NCI-H1694 treated with DMSO at 0.1 percent for 48 hours (cell line): Measurements from ENCODE around the gene DCP1A.
"Not testable (repeated sequence)": the region's sequence is repeated elsewhere in the genome, so short reads cannot be mapped to it uniquely, and the experiment has no call there.

ENCODE experiments used
- DNase-seq: peaks from one replicate; lab custom pipeline; 2025; lab: John Stamatoyannopoulos, UW

DCP1A gene

GRCh38 chr3:53347261-53348064 lies at the start of gene DCP1A:
TSS of gene DCP1A (minus strand) at chr3:53347543. CDS start at chr3:53347517, 26 bp downstream.
- DNase-seq, result peak; percentile 67

GRCh38 chr3:53384465-53385423 lies 37.4 kb upstream of the DCP1A start:
- DNase-seq, result no peak

- DNase-seq, result no peak
These were observed 34.8 kb upstream of the DCP1A start for GRCh38 chr3:53382106-53382505.

- no peak for DNase-seq
These were observed 33.0 kb upstream of the DCP1A start for GRCh38 chr3:53380306-53380705.

GRCh38 chr3:53379898-53380297 lies 32.6 kb upstream of the DCP1A start:
- DNase-seq, result no peak

- no peak for DNase-seq
These were observed 30.5 kb upstream of the DCP1A start for GRCh38 chr3:53377794-53378193.

GRCh38 chr3:53376679-53377078 lies 29.3 kb upstream of the DCP1A start:
- no peak for DNase-seq

- DNase-seq, result peak; percentile 17
These were observed 27.7 kb upstream of the DCP1A start for GRCh38 chr3:53375019-53375418.

- DNase-seq, result not testable (repeated sequence)
These were observed 23.4 kb upstream of the DCP1A start for GRCh38 chr3:53370719-53371118.

- DNase-seq, result no peak
These were observed 14.5 kb upstream of the DCP1A start for GRCh38 chr3:53361852-53362251.

- no peak for DNase-seq
These were observed 10.1 kb upstream of the DCP1A start for GRCh38 chr3:53357458-53357857.

- DNase-seq, result no peak
These were observed 7.7 kb upstream of the DCP1A start for GRCh38 chr3:53354945-53355498.

GRCh38 chr3:53353202-53353601 lies 5.9 kb upstream of the DCP1A start:
- DNase-seq, result no peak

- no peak for DNase-seq
These were observed 3.3 kb upstream of the DCP1A start for GRCh38 chr3:53350652-53351051.

GRCh38 chr3:53348118-53348517 lies 775 bp upstream of the DCP1A start:
- DNase-seq, result not testable (repeated sequence)

- no peak for DNase-seq
These were observed 452 bp downstream of the DCP1A start for GRCh38 chr3:53346922-53347260.

- DNase-seq, result no peak
These were observed 829 bp downstream of the DCP1A start for GRCh38 chr3:53346514-53346913.

- DNase-seq, result no peak
These were observed 5.0 kb downstream of the DCP1A start for GRCh38 chr3:53342353-53342752.

- no peak for DNase-seq
These were observed 10.0 kb downstream of the DCP1A start for GRCh38 chr3:53337167-53337940.

- no peak for DNase-seq
These were observed 12.6 kb downstream of the DCP1A start for GRCh38 chr3:53334742-53335141.

GRCh38 chr3:53331871-53332270 lies 15.5 kb downstream of the DCP1A start:
- DNase-seq, result no peak

GRCh38 chr3:53329897-53330296 lies 17.4 kb downstream of the DCP1A start:
- DNase-seq, result no peak
